Transverse colon (tissue), 4 donors: ENCODE results near the gene SCN4B. TPM values are rescaled to one million over a fixed set of nuclear protein-coding genes. Genes with fewer than 3 reads are reported as not detected.
A peak's percentile ranks its signal among the peaks of the same experiment; 100 is the strongest.
"Not testable (repeated sequence)": the region's sequence is repeated elsewhere in the genome, so short reads cannot be mapped to it uniquely, and the experiment has no call there.

Source experiments
- DNase-seq: peaks from one replicate; pipeline ENCODE4 v3.0.0-alpha.2; 2019
- H3K27ac ChIP-seq, 4 donors: fragments of 200-600 bp; sonication (generic); 2 replicates each; pipeline ENCODE4 v1.5.1; 2016 to 2018; ENCODE audit warnings: inconsistent platforms in 4 of 4
- H3K27me3 ChIP-seq: fragments of 200-600 bp; sonication (generic); 2 replicates; pipeline ENCODE4 v1.5.1; 2017; ENCODE audit warnings: inconsistent platforms
- H3K36me3 ChIP-seq, 4 donors: fragments of 200-600 bp; sonication (generic); 2 replicates each; pipeline ENCODE4 v1.5.1; 2017 to 2019; ENCODE audit warnings: inconsistent platforms in 4 of 4
- H3K4me1 ChIP-seq, 4 donors: fragments of 200-600 bp; sonication (generic); 2 replicates each; pipeline ENCODE4 v1.5.1; 2017 to 2020; ENCODE audit warnings: inconsistent platforms in 4 of 4
- H3K4me3 ChIP-seq, 4 donors: fragments of 200-600 bp; sonication (generic); 1 replicate in 1 of 4; 2 replicates in 3 of 4; pipeline versions ENCODE4 v1.5.1 to v1.6.1; 2017 to 2019; ENCODE audit warnings: inconsistent platforms in 4 of 4
- H3K9me3 ChIP-seq, 2 donors: fragments of 200-600 bp; sonication (generic); 2 replicates each; pipeline ENCODE4 v1.5.1; 2017 to 2019; ENCODE audit warnings: inconsistent platforms in 2 of 2
- CTCF ChIP-seq, 5 experiments: fragments of 200-600 bp in 3 of 5; fragments of 450-650 bp in 2 of 5; sonication (generic) in 3 of 5; IDR thresholded peaks; 1 replicate in 2 of 5; 2 replicates in 3 of 5; pipeline ENCODE4 v1.5.1; 2016 to 2017; ENCODE audit warnings: antibody characterized with exemption in 5 of 5, inconsistent platforms in 3 of 5, mild to moderate bottlenecking in 2 of 5, moderate library complexity in 1 of 5
- EP300 ChIP-seq: sonication (generic); formaldehyde crosslinking; IDR thresholded peaks from one replicate; pipeline ENCODE4 v1.6.1; 2017; ENCODE audit warnings: antibody characterized with exemption, low read depth
- POLR2A ChIP-seq: fragments of 450-650 bp; IDR thresholded peaks from one replicate; pipeline ENCODE4 v1.6.1; 2016; ENCODE audit warnings: antibody characterized with exemption, mild to moderate bottlenecking, moderate library complexity
- POLR2AphosphoS5 ChIP-seq, 3 donors: sonication (generic); formaldehyde crosslinking; IDR thresholded peaks; one replicate each; pipeline ENCODE4 v1.6.1; 2016; ENCODE audit warnings: antibody characterized with exemption in 3 of 3
- WGBS, 2 donors: methylation state at CpG; one replicate each; pipeline ENCODE4 v1.1.5; 2018; ENCODE audit warnings: low coverage in 1 of 2; 5-methylcytosine and 5-hydroxymethylcytosine counted together
- in situ Hi-C, 4 donors: fragments of 200-750 bp; cut with MboI; loops; one replicate each; pipeline versions ENCODE4 v1.15.0 to v1.15.1; 2017; ENCODE audit warnings: low sequenced_read_pairs in 3 of 4, low pct_ligation_motif_present in 1 of 4, low pct_unique_long_range_greater_than_20kb in 1 of 4
- intact Hi-C: fragments of 100-400 bp; cut with DNase I; formaldehyde crosslinking; loops from one replicate; pipeline ENCODE4 v1.15.1; 2023; ENCODE audit warnings: low total_unique reads
- total RNA-seq, 4 donors: library from RNA; depleted of rRNA; stranded (reverse); fragments of >200 nt; gene quantifications; one replicate each; pipeline ENCODE4 v1.1.0, GENCODE V29; 2016

The SCN4B gene
- total RNA-seq, 4 donors from 2014 or later: 0.41 to 1.1 (median 0.75) TPM; not detected in 1

- Histone ChIP-seq H3K4me1 (peaks cover 15 to 51% (median 26%) of the 10 kb centered on the region in 4 donors), H3K27me3 (no peaks in the 10 kb centered on the region), H3K27ac (no peak overlapping the region), H3K4me3 (no peak overlapping the region), H3K9me3 (no peaks in the 10 kb centered on the region), H3K36me3 (no peaks in the 10 kb centered on the region)
- in situ Hi-C loops: loop anchor here in 3 of 4 donors (5.0 to 25.0 kb wide), 5 partner anchors 88 to 296 kb away; partner anchors contain the start of gene UBE4A (in 2 of the 3)
- TF ChIP-seq CTCF (IDR thresholded peaks at IDR 0.05) (no peak), EP300 (no peak), POLR2AphosphoS5 (IDR thresholded peaks at IDR 0.05) (no peak), POLR2A (no peak)
- DNase-seq: no peak
- intact Hi-C loops: loop anchor here (5.0 kb wide), 1 partner anchor 153 kb away; no protein-coding TSS in a partner anchor
- 83 to 91% methylated on average over 5 to 6 of the region's 6 CpGs for WGBS, 2 donors
These were observed 46.5 kb upstream of the SCN4B start for GRCh38 chr11:118199135-118199534.

GRCh38 chr11:118198370-118198769, 45.7 kb upstream of the SCN4B start:
- peak; percentile 88 to 93 (median 89) for TF ChIP-seq CTCF (IDR thresholded peaks at IDR 0.05)
- no peak for TF ChIP-seq EP300
- no peak for TF ChIP-seq POLR2A
- H3K4me1 ChIP-seq: peaks cover 12 to 49% (median 23%) of the 10 kb centered on the region in 4 donors
- H3K27me3 ChIP-seq: no peaks in the 10 kb centered on the region
- H3K27ac ChIP-seq: peak overlapping the region in 2 of 4 donors; percentile 37 to 58
- intact Hi-C loops: loop anchor here (5.0 kb wide), 1 partner anchor 154 kb away; no protein-coding TSS in a partner anchor
- H3K36me3 ChIP-seq: no peaks in the 10 kb centered on the region
- in situ Hi-C loops: loop anchor here in 3 of 4 donors (5.0 to 25.0 kb wide), 5 partner anchors 89 to 296 kb away; partner anchors contain the start of gene UBE4A (in 2 of the 3)
- no peaks in the 10 kb centered on the region for H3K9me3 ChIP-seq
- WGBS, 2 donors: 1 to 6% methylated on average over 2 to 9 of the region's 9 CpGs
- peak overlapping the region in 1 of 4 donors; percentile 32 for H3K4me3 ChIP-seq
- peak; percentile 86 for DNase-seq

- Histone ChIP-seq H3K27me3 (no peaks in the 10 kb centered on the region), H3K4me3 (no peak overlapping the region), H3K27ac (peak overlapping the region; percentile 32 to 64 (median 47)), H3K36me3 (no peaks in the 10 kb centered on the region), H3K9me3 (no peaks in the 10 kb centered on the region), H3K4me1 (peaks cover 9 to 30% (median 10%) of the 10 kb centered on the region in 4 donors)
- 32% methylated on average over 10 of the region's 10 CpGs; no CpG with 5 or more reads in 1 of the 2 donors for WGBS, 2 donors
- TF ChIP-seq EP300 (no peak), CTCF (IDR thresholded peaks at IDR 0.05) (no peak), POLR2AphosphoS5 (IDR thresholded peaks at IDR 0.05) (peak in 2 of 3 donors; percentile 45 to 62)
- intact Hi-C loops (loop anchor here (5.0 kb wide), 1 partner anchor 157 kb away; no protein-coding TSS in a partner anchor), in situ Hi-C loops (loop anchor here in 3 of 4 donors (5.0 to 25.0 kb wide), 5 partner anchors 92 to 300 kb away; partner anchors contain the start of gene UBE4A (in 2 of the 3))
- peak; percentile 84 for DNase-seq
These were observed 42.4 kb upstream of the SCN4B start for GRCh38 chr11:118194835-118195627.

- H3K27ac ChIP-seq: no peak overlapping the region
- H3K9me3 ChIP-seq: no peaks in the 10 kb centered on the region
- H3K4me1 ChIP-seq: peaks cover 9 to 26% (median 10%) of the 10 kb centered on the region in 4 donors
- DNase-seq: no peak
- intact Hi-C loops: no loop called here
- no peak overlapping the region for H3K4me3 ChIP-seq
- H3K27me3 ChIP-seq: no peaks in the 10 kb centered on the region
- H3K36me3 ChIP-seq: no peaks in the 10 kb centered on the region
- 70 to 79% methylated on average over 2 to 6 of the region's 6 CpGs for WGBS, 2 donors
- in situ Hi-C loops: loop anchor here in 3 of 4 donors (10.0 to 25.0 kb wide), 4 partner anchors 93 to 301 kb away; partner anchors contain the start of gene UBE4A (in 2 of the 3)
- TF ChIP-seq EP300: no peak
- TF ChIP-seq POLR2A: no peak
- no peak for TF ChIP-seq POLR2AphosphoS5 (IDR thresholded peaks at IDR 0.05)
These were observed 41.4 kb upstream of the SCN4B start for GRCh38 chr11:118193910-118194566.

GRCh38 chr11:118192817-118193216, 40.2 kb upstream of the SCN4B start:
- H3K36me3 ChIP-seq, intact Hi-C loops, H3K27me3 ChIP-seq, H3K27ac ChIP-seq, H3K4me3 ChIP-seq, DNase-seq, H3K9me3 ChIP-seq: not testable (repeated sequence)
- WGBS, 2 donors: 85 to 93% methylated on average over 5 of the region's 5 CpGs
- in situ Hi-C loops: loop anchor here in 3 of 4 donors (10.0 to 25.0 kb wide), 4 partner anchors 94 to 302 kb away; partner anchors contain the start of gene UBE4A (in 2 of the 3)
- peaks cover 9 to 16% (median 10%) of the 10 kb centered on the region in 4 donors for H3K4me1 ChIP-seq

- WGBS, 2 donors: 50 to 51% methylated on average over 2 of the region's 2 CpGs
These were observed 38.4 kb upstream of the SCN4B start for GRCh38 chr11:118190942-118191506.

More at GRCh38 chr11:118190942-118191506, 38.4 kb upstream of the SCN4B start:
- DNase-seq, H3K4me3 ChIP-seq, H3K36me3 ChIP-seq, H3K9me3 ChIP-seq, H3K27ac ChIP-seq, intact Hi-C loops: not testable (repeated sequence)
- Histone ChIP-seq H3K27me3 (peaks cover 10% of the 10 kb centered on the region), H3K4me1 (peaks cover 9 to 16% (median 10%) of the 10 kb centered on the region in 4 donors)
- in situ Hi-C loops: loop anchor here in 3 of 4 donors (10.0 to 25.0 kb wide), 4 partner anchors 96 to 304 kb away; partner anchors contain the start of gene UBE4A (in 2 of the 3)
